Measurements from ENCODE around the gene BCL2L15. TPM values are rescaled to one million over a fixed set of nuclear protein-coding genes. Genes with fewer than 3 reads are reported as not detected.

Gene BCL2L15
- total RNA-seq, 1 experiment from 2014 or later, result 0.09 TPM

- no peaks in the 10 kb centered on the region for H3K9me3 Mint-ChIP-seq (ENCODE audit: unreplicated experiment)
- ChIA-PET POLR2A (interaction anchor here (0.9 kb wide), 1 partner anchor 68 kb away, joined by 3 read pairs; no protein-coding TSS in a partner anchor), CTCF (interaction anchor here (1.5 kb wide), 1 partner anchor 127 kb away, joined by 5 read pairs; no protein-coding TSS in a partner anchor)
- H3K4me3 ChIP-seq (ENCODE audit: low read depth, low read length), result no peak overlapping the region
- H3K4me1 Mint-ChIP-seq (ENCODE audit: low read depth, unreplicated experiment), result no peaks in the 10 kb centered on the region
- H3K27me3 ChIP-seq (replicated peaks; ENCODE audit: control insufficient read depth, insufficient read depth, low read length), result no peaks in the 10 kb centered on the region
- H3K27ac Mint-ChIP-seq (ENCODE audit: unreplicated experiment), result no peak overlapping the region
- H3K27me3 Mint-ChIP-seq (ENCODE audit: insufficient read depth, unreplicated experiment), result peaks cover 4% of the 10 kb centered on the region
- intact Hi-C loops (cut with micrococcal nuclease; ENCODE audit: unreplicated experiment), result loop anchor here (5.0 to 10.0 kb wide), 2 partner anchors 126 to 448 kb away; no protein-coding TSS in a partner anchor
- no peaks in the 10 kb centered on the region for H3K9me3 ChIP-seq
- no peaks in the 10 kb centered on the region for H3K4me1 ChIP-seq
- no TSS peak for BruUV-seq (replicated peaks)
- no peaks in the 10 kb centered on the region for H3K36me3 ChIP-seq (ENCODE audit: control insufficient read depth, insufficient read depth, low read length)
- TF ChIP-seq, protein P1, sequence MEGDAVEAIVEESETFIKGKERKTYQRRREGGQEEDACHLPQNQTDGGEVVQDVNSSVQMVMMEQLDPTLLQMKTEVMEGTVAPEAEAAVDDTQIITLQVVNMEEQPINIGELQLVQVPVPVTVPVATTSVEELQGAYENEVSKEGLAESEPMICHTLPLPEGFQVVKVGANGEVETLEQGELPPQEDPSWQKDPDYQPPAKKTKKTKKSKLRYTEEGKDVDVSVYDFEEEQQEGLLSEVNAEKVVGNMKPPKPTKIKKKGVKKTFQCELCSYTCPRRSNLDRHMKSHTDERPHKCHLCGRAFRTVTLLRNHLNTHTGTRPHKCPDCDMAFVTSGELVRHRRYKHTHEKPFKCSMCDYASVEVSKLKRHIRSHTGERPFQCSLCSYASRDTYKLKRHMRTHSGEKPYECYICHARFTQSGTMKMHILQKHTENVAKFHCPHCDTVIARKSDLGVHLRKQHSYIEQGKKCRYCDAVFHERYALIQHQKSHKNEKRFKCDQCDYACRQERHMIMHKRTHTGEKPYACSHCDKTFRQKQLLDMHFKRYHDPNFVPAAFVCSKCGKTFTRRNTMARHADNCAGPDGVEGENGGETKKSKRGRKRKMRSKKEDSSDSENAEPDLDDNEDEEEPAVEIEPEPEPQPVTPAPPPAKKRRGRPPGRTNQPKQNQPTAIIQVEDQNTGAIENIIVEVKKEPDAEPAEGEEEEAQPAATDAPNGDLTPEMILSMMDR (IDR thresholded peaks at IDR 0.05; ENCODE audit: insufficient read depth in 1 of 2, low read depth in 1 of 2, low read length in 1 of 2, severe bottlenecking in 1 of 2, unreplicated experiment in 1 of 2), result no peak
- no peaks in the 10 kb centered on the region for H3K36me3 Mint-ChIP-seq (ENCODE audit: insufficient read depth, unreplicated experiment)
- DNase-seq, result no peak
- no peak overlapping the region for H3K4me3 Mint-ChIP-seq (ENCODE audit: unreplicated experiment)
Measured at GRCh38 chr1:113836534-113836933, 50.8 kb downstream of the BCL2L15 start.

DNA sequence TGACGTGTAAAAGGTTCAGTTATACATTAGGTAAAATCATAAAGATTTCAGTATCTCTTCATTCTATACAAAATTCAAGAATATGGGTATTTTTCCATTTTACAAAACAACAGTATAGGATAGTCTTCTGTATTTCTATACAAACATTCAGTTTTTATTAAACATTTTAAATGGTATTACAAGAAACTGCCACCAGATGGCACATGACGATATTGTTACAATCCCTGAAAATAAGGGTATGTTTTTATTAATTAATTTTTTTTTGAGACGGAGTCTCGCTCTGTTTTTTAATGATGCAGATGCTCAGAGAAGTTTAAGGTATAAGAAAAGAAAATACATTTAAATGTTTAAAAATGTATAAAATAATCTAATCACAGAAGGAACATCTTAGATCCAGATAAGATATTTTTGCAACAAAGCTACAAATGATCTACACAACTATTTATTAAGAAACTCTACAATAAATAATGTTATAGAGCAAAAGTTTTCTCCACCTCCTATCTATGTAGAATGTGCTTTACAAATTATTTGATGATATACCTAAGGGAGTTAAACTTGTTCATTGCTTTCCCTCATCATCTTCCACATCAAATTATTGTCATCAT is 51.6 kb downstream of the BCL2L15 start:
- Mint-ChIP-seq H3K9me3 (ENCODE audit: unreplicated experiment) (no peaks in the 10 kb centered on the region), H3K4me3 (ENCODE audit: unreplicated experiment) (no peak overlapping the region), H3K27me3 (ENCODE audit: insufficient read depth, unreplicated experiment) (peaks cover 8% of the 10 kb centered on the region), H3K27ac (ENCODE audit: unreplicated experiment) (no peak overlapping the region), H3K36me3 (ENCODE audit: insufficient read depth, unreplicated experiment) (no peaks in the 10 kb centered on the region), H3K4me1 (ENCODE audit: low read depth, unreplicated experiment) (no peaks in the 10 kb centered on the region)
- peak in 1 of 2 experiments; percentile 37 for DNase-seq
- Histone ChIP-seq H3K4me1 (no peaks in the 10 kb centered on the region), H3K9me3 (no peaks in the 10 kb centered on the region), H3K36me3 (ENCODE audit: control insufficient read depth, insufficient read depth, low read length) (no peaks in the 10 kb centered on the region), H3K27me3 (replicated peaks; ENCODE audit: control insufficient read depth, insufficient read depth, low read length) (no peaks in the 10 kb centered on the region), H3K4me3 (ENCODE audit: low read depth, low read length) (no peak overlapping the region)
- ChIA-PET CTCF (interaction anchor here (1.5 kb wide), 1 partner anchor 128 kb away, joined by 5 read pairs; no protein-coding TSS in a partner anchor), POLR2A (interaction anchor here (0.9 kb wide), 1 partner anchor 68 kb away, joined by 3 read pairs; no protein-coding TSS in a partner anchor)
- BruUV-seq (replicated peaks), result no TSS peak
- intact Hi-C loops (cut with micrococcal nuclease; ENCODE audit: unreplicated experiment), result loop anchor here (1.0 to 10.0 kb wide), 3 partner anchors 70 to 449 kb away; partner anchors contain the start of gene DCLRE1B
- TF ChIP-seq, protein P1 (IDR thresholded peaks at IDR 0.05; ENCODE audit: insufficient read depth in 1 of 2, low read depth in 1 of 2, low read length in 1 of 2, severe bottlenecking in 1 of 2, unreplicated experiment in 1 of 2), result peak in 1 of 2 experiments; percentile 37

GRCh38 chr1:113834716-113835115 is 52.7 kb downstream of the BCL2L15 start:
- BruUV-seq (replicated peaks), result no TSS peak
- no peaks in the 10 kb centered on the region for H3K36me3 ChIP-seq (ENCODE audit: control insufficient read depth, insufficient read depth, low read length)
- TF ChIP-seq, protein P1 (IDR thresholded peaks at IDR 0.05; ENCODE audit: insufficient read depth in 1 of 2, low read depth in 1 of 2, low read length in 1 of 2, severe bottlenecking in 1 of 2, unreplicated experiment in 1 of 2), result no peak
- intact Hi-C loops (cut with micrococcal nuclease; ENCODE audit: unreplicated experiment), result loop anchor here (1.0 to 10.0 kb wide), 3 partner anchors 71 to 450 kb away; partner anchors contain the start of gene DCLRE1B
- Mint-ChIP-seq H3K27ac (ENCODE audit: unreplicated experiment) (no peak overlapping the region), H3K9me3 (ENCODE audit: unreplicated experiment) (no peaks in the 10 kb centered on the region), H3K36me3 (ENCODE audit: insufficient read depth, unreplicated experiment) (no peaks in the 10 kb centered on the region), H3K4me3 (ENCODE audit: unreplicated experiment) (no peak overlapping the region), H3K4me1 (ENCODE audit: low read depth, unreplicated experiment) (no peaks in the 10 kb centered on the region), H3K27me3 (ENCODE audit: insufficient read depth, unreplicated experiment) (peaks cover 8% of the 10 kb centered on the region)
- no peaks in the 10 kb centered on the region for H3K27me3 ChIP-seq (replicated peaks; ENCODE audit: control insufficient read depth, insufficient read depth, low read length)
- POLR2A ChIA-PET, result no interaction called here
- no peaks in the 10 kb centered on the region for H3K4me1 ChIP-seq
- H3K9me3 ChIP-seq, result no peaks in the 10 kb centered on the region
- no peak overlapping the region for H3K4me3 ChIP-seq (ENCODE audit: low read depth, low read length)
- CTCF ChIA-PET, result no interaction called here
- no peak for DNase-seq

Other genes starting within 250 kb of the BCL2L15 start
- gene PHTF1, start 128.1 kb downstream of the BCL2L15 start, total RNA-seq (2022), result 10.4 and 12.7 TPM in 2 replicates
- 7.3 and 11.5 TPM in 2 replicates for gene RSBN1, start 75.1 kb downstream of the BCL2L15 start, total RNA-seq (2022)
- gene PTPN22, start 15.9 kb downstream of the BCL2L15 start, total RNA-seq (2022), result not detected in 2 replicates
- 9.6 and 10.0 TPM in 2 replicates for gene AP4B1, start 17.2 kb upstream of the BCL2L15 start, total RNA-seq (2022)
- 6.0 and 6.9 TPM in 2 replicates for gene DCLRE1B, start 17.7 kb upstream of the BCL2L15 start, total RNA-seq (2022)
- gene HIPK1, start 41.7 kb upstream of the BCL2L15 start, total RNA-seq (2022), result 42.6 and 48.2 TPM in 2 replicates
- gene OLFML3, start 91.9 kb upstream of the BCL2L15 start, total RNA-seq (2022), result 29.1 and 36.5 TPM in 2 replicates

Data from Caco-2 (cell line).